ENCODE results near the gene DPP6.

- no peak for TF ChIP-seq POLR2A (IDR thresholded peaks at IDR 0.05)
- TF ChIP-seq CTCF (IDR thresholded peaks at IDR 0.05), result no peak
These were observed 336.2 kb downstream of the DPP6 start for GRCh38 chr7:154388412-154388811.

Measured in ovary (tissue), 3 donors.